RCC 7860 (cell line): ENCODE results near the gene TRIM14.
"Not testable (repeated sequence)": the region's sequence is repeated elsewhere in the genome, so short reads cannot be mapped to it uniquely, and the experiment has no call there.

Experiments
- DNase-seq: peaks from one replicate; pipeline ENCODE4 v3.0.0-alpha.2; 2015; ENCODE audit warnings: low spot score
- FAIRE-seq: peaks from 2 replicates; lab custom pipeline; 2012; peaks lifted over from hg19 to GRCh38; lab: Jason Lieb, UNC

Gene TRIM14

GRCh38 chr9:98142925-98143481 is 24.0 kb upstream of the TRIM14 start:
- FAIRE-seq (no peak), DNase-seq (no peak)

- FAIRE-seq (no peak), DNase-seq (no peak)
Measured at GRCh38 chr9:98142182-98142907, 23.3 kb upstream of the TRIM14 start.

GRCh38 chr9:98140503-98140902 is 21.5 kb upstream of the TRIM14 start:
- FAIRE-seq: no peak

GRCh38 chr9:98136489-98136888 is 17.5 kb upstream of the TRIM14 start:
- DNase-seq: no peak
- FAIRE-seq: no peak

More at GRCh38 chr9:98140503-98140902, 21.5 kb upstream of the TRIM14 start:
- DNase-seq: no peak

GRCh38 chr9:98135938-98136337 is 16.9 kb upstream of the TRIM14 start:
- FAIRE-seq: no peak
- no peak for DNase-seq

GRCh38 chr9:98135558-98135934 is 16.5 kb upstream of the TRIM14 start:
- FAIRE-seq: no peak

GRCh38 chr9:98134702-98135557 is 15.9 kb upstream of the TRIM14 start:
- no peak for DNase-seq
- FAIRE-seq: no peak

More at GRCh38 chr9:98135558-98135934, 16.5 kb upstream of the TRIM14 start:
- no peak for DNase-seq

GRCh38 chr9:98132806-98133631 is 14.0 kb upstream of the TRIM14 start:
- FAIRE-seq (no peak), DNase-seq (no peak)

- no peak for FAIRE-seq
- DNase-seq: no peak
Measured at GRCh38 chr9:98132158-98132557, 13.1 kb upstream of the TRIM14 start.

- DNase-seq (no peak), FAIRE-seq (no peak)
Measured at GRCh38 chr9:98130576-98131228, 11.7 kb upstream of the TRIM14 start.

GRCh38 chr9:98130060-98130459 is 11.0 kb upstream of the TRIM14 start:
- not testable (repeated sequence) for DNase-seq, FAIRE-seq

- DNase-seq (no peak), FAIRE-seq (no peak)
Measured at GRCh38 chr9:98129451-98129881, 10.4 kb upstream of the TRIM14 start.

GRCh38 chr9:98128316-98128715 is 9.3 kb upstream of the TRIM14 start:
- FAIRE-seq (no peak), DNase-seq (no peak)

- FAIRE-seq: no peak
- DNase-seq: no peak
Measured at GRCh38 chr9:98127226-98127625, 8.2 kb upstream of the TRIM14 start.

GRCh38 chr9:98124637-98125426 is 5.8 kb upstream of the TRIM14 start:
- no peak for DNase-seq
- no peak for FAIRE-seq

- DNase-seq: not testable (repeated sequence)
Measured at GRCh38 chr9:98124091-98124490, 5.1 kb upstream of the TRIM14 start.

GRCh38 chr9:98121058-98121457 is 2.0 kb upstream of the TRIM14 start:
- FAIRE-seq (no peak), DNase-seq (peak; percentile 25)

More at GRCh38 chr9:98124091-98124490, 5.1 kb upstream of the TRIM14 start:
- FAIRE-seq: not testable (repeated sequence)

GRCh38 chr9:98120476-98120875 is 1.5 kb upstream of the TRIM14 start:
- DNase-seq: no peak
- no peak for FAIRE-seq

GRCh38 chr9:98117984-98118639 is 910 bp downstream of the TRIM14 start:
- DNase-seq (no peak), FAIRE-seq (no peak)
